CD14-positive monocyte (primary cell): ENCODE results near the gene SIK3. TPM values are rescaled to one million over a fixed set of nuclear protein-coding genes. Genes with fewer than 3 reads are reported as not detected.

Source experiments
- DNase-seq, 3 donors: peaks; one replicate each; pipeline ENCODE4 v3.0.0-alpha.2; 2011 to 2022
- H2AFZ ChIP-seq: 2 replicates; pipeline ENCODE4 v1.6.0; 2012; ENCODE audit warnings: mild to moderate bottlenecking, low read depth, low read length, inconsistent platforms; ENCODE audit not compliant: insufficient read depth, poor library complexity, severe bottlenecking
- H3K27ac ChIP-seq, 2 donors: 1 replicate in 1 of 2; 2 replicates in 1 of 2; pipeline ENCODE4 v1.5.1; 2012 to 2013; ENCODE audit warnings: low read length in 2 of 2, control low read depth in 1 of 2, inconsistent platforms in 1 of 2, low read depth in 1 of 2, mild to moderate bottlenecking in 1 of 2
- H3K27me3 ChIP-seq, 2 donors: one replicate each; pipeline versions ENCODE4 v1.6.0 to v1.6.1; 2011 to 2013; ENCODE audit warnings: low read length in 2 of 2; ENCODE audit not compliant: control insufficient read depth in 2 of 2, insufficient read depth in 2 of 2
- H3K36me3 ChIP-seq, 2 donors: replicated peaks in 1 of 2; 1 replicate in 1 of 2; 2 replicates in 1 of 2; pipeline versions ENCODE4 v1.5.1 to v1.6.1; 2012 to 2013; ENCODE audit warnings: low read length in 2 of 2, control low read depth in 1 of 2, inconsistent platforms in 1 of 2, mild to moderate bottlenecking in 1 of 2; ENCODE audit not compliant: insufficient read depth in 2 of 2, control insufficient read depth in 1 of 2
- H3K4me1 ChIP-seq, 2 donors: 1 replicate in 1 of 2; 2 replicates in 1 of 2; pipeline versions ENCODE4 v1.5.1 to v1.6.1; 2012 to 2013; ENCODE audit warnings: low read length in 2 of 2, control low read depth in 1 of 2, inconsistent platforms in 1 of 2, mild to moderate bottlenecking in 1 of 2, moderate library complexity in 1 of 2; ENCODE audit not compliant: insufficient read depth in 2 of 2, control insufficient read depth in 1 of 2
- H3K4me2 ChIP-seq: replicated peaks from 2 replicates; pipeline ENCODE3; 2012; ENCODE audit warnings: low read length, moderate library complexity, mild to moderate bottlenecking; ENCODE audit not compliant: poor library complexity, severe bottlenecking; ENCODE audit errors: extremely low read depth
- H3K4me3 ChIP-seq, 3 experiments: fragments of 200-600 bp in 1 of 3; sonication (generic) in 1 of 3; replicated peaks in 1 of 3; 1 replicate in 2 of 3; 2 replicates in 1 of 3; pipeline ENCODE4 v1.5.1; 2011 to 2013; ENCODE audit warnings: low read length in 3 of 3, mild to moderate bottlenecking in 3 of 3, control low read depth in 2 of 3, low read depth in 2 of 3, inconsistent platforms in 1 of 3, moderate library complexity in 1 of 3
- H3K79me2 ChIP-seq: 2 replicates; pipeline ENCODE4 v1.6.0; 2012; ENCODE audit warnings: mild to moderate bottlenecking, control low read depth, inconsistent platforms, low read length, moderate library complexity; ENCODE audit not compliant: insufficient read depth
- H3K9ac ChIP-seq: 2 replicates; pipeline ENCODE4 v1.6.0; 2017; ENCODE audit warnings: low read length, mild to moderate bottlenecking; ENCODE audit not compliant: insufficient read depth, poor library complexity, severe bottlenecking
- H3K9me3 ChIP-seq, 2 donors: replicated peaks in 1 of 2; 1 replicate in 1 of 2; 2 replicates in 1 of 2; pipeline versions ENCODE4 v1.5.1 to v1.6.1; 2012 to 2013; ENCODE audit warnings: low read length in 2 of 2, control low read depth in 1 of 2; ENCODE audit not compliant: control insufficient read depth in 1 of 2, insufficient read depth in 1 of 2
- H4K20me1 ChIP-seq: 2 replicates; pipeline ENCODE4 v1.6.0; 2012; ENCODE audit warnings: mild to moderate bottlenecking, low read length, control low read depth, moderate library complexity; ENCODE audit not compliant: insufficient read depth
- H3K27ac Mint-ChIP-seq, 7 donors: one replicate each; pipeline ENCODE4 v1.8.0; 2020; ENCODE audit warnings: mild to moderate bottlenecking in 7 of 7, mixed read lengths in 7 of 7, moderate library complexity in 6 of 7, inconsistent platforms in 2 of 7
- H3K27me3 Mint-ChIP-seq, 3 donors: one replicate each; pipeline ENCODE4 v1.8.0; 2021 to 2022; ENCODE audit warnings: low read depth in 3 of 3, mild to moderate bottlenecking in 3 of 3, mixed read lengths in 3 of 3, moderate library complexity in 3 of 3, inconsistent platforms in 1 of 3
- H3K36me3 Mint-ChIP-seq, 2 donors: one replicate each; pipeline ENCODE4 v1.8.0; 2020; ENCODE audit warnings: mixed read lengths in 2 of 2, inconsistent platforms in 1 of 2, mild to moderate bottlenecking in 1 of 2
- H3K4me1 Mint-ChIP-seq: one replicate; pipeline ENCODE4 v1.8.0; 2020; ENCODE audit warnings: mild to moderate bottlenecking, mixed read lengths
- H3K4me3 Mint-ChIP-seq, 2 donors: one replicate each; pipeline ENCODE4 v1.8.0; 2020; ENCODE audit warnings: mild to moderate bottlenecking in 2 of 2, mixed read lengths in 2 of 2, moderate library complexity in 1 of 2
- H3K9me3 Mint-ChIP-seq, 7 donors: one replicate each; pipeline ENCODE4 v1.8.0; 2020 to 2022; ENCODE audit warnings: mixed read lengths in 7 of 7, mild to moderate bottlenecking in 6 of 7, moderate library complexity in 6 of 7, inconsistent platforms in 2 of 7
- WGBS: methylation state at CpG from one replicate; pipeline ENCODE4 v1.1.5; 2013; ENCODE audit warnings: missing lambda C conversion rate; ENCODE audit not compliant: insufficient coverage; 5-methylcytosine and 5-hydroxymethylcytosine counted together
- intact Hi-C, 2 donors: fragments of 100-400 bp; cut with micrococcal nuclease; formaldehyde crosslinking; loops; one replicate each; pipeline versions ENCODE4 v1.15.0 to v1.15.1; 2023
- polyA plus RNA-seq, 3 donors: library from polyadenylated mRNA; depleted of rRNA in 1 of 3; unstranded in 2 of 3; stranded (reverse) in 1 of 3; fragments of 300-500 nt in 2 of 3; fragments of >200 nt in 1 of 3; fragmentation: Illumina TruSeq in 2 of 3; gene quantifications; 1 replicate in 2 of 3; 2 replicates in 1 of 3; pipeline ENCODE4 v1.2.3, GENCODE V29; 2012 to 2021
- TF ChIP-seq, protein P1 (sequence below): fragments of 200-600 bp; IDR thresholded peaks from one replicate; pipeline ENCODE4 v1.8.0; 2022; ENCODE audit warnings: antibody characterized with exemption, mild to moderate bottlenecking

SIK3 gene
- polyA plus RNA-seq, 3 donors = 18.3 to 142 (median 20.0) TPM

GRCh38 chr11:116825434-116825833 lies 272.8 kb downstream of the SIK3 start:
- Histone ChIP-seq H3K27ac (no peak overlapping the region), H3K27me3 (no peaks in the 10 kb centered on the region), H4K20me1 (no peaks in the 10 kb centered on the region), H3K4me3 (no peak overlapping the region), H3K36me3 (no peaks in the 10 kb centered on the region), H3K4me2 (no peak overlapping the region), H3K4me1 (no peaks in the 10 kb centered on the region), H3K9ac (no peak overlapping the region), H2AFZ (no peak overlapping the region), H3K79me2 (no peaks in the 10 kb centered on the region), H3K9me3 (no peaks in the 10 kb centered on the region)
- no peak overlapping the region for H3K4me3 Mint-ChIP-seq
- H3K27ac Mint-ChIP-seq = no peak overlapping the region
- H3K36me3 Mint-ChIP-seq = no peaks in the 10 kb centered on the region
- no peak for DNase-seq
- H3K4me1 Mint-ChIP-seq = no peaks in the 10 kb centered on the region
- H3K9me3 Mint-ChIP-seq = no peaks in the 10 kb centered on the region
- WGBS = 98% methylated on average over 5 of the region's 5 CpGs
- intact Hi-C loops = no loop called here
- no peaks in the 10 kb centered on the region for H3K27me3 Mint-ChIP-seq
- TF ChIP-seq, protein P1, sequence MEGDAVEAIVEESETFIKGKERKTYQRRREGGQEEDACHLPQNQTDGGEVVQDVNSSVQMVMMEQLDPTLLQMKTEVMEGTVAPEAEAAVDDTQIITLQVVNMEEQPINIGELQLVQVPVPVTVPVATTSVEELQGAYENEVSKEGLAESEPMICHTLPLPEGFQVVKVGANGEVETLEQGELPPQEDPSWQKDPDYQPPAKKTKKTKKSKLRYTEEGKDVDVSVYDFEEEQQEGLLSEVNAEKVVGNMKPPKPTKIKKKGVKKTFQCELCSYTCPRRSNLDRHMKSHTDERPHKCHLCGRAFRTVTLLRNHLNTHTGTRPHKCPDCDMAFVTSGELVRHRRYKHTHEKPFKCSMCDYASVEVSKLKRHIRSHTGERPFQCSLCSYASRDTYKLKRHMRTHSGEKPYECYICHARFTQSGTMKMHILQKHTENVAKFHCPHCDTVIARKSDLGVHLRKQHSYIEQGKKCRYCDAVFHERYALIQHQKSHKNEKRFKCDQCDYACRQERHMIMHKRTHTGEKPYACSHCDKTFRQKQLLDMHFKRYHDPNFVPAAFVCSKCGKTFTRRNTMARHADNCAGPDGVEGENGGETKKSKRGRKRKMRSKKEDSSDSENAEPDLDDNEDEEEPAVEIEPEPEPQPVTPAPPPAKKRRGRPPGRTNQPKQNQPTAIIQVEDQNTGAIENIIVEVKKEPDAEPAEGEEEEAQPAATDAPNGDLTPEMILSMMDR = no peak

GRCh38 chr11:116823031-116823843 lies 275.0 kb downstream of the SIK3 start, which contains the start of gene APOA4:
APOA4 (minus strand) TSS chr11:116823304; CDS start chr11:116823191, 113 bp downstream.
- TF ChIP-seq, protein P1 = no peak

More at GRCh38 chr11:116823031-116823843, 275.0 kb downstream of the SIK3 start, which contains the start of gene APOA4:
- Mint-ChIP-seq H3K4me3 (no peak within 1 kb of the TSS), H3K27ac (peak within 1 kb of the TSS in 1 of 7 donors; percentile 5), H3K9me3 (no peaks in the 10 kb centered on the region), H3K36me3 (no peaks in the 10 kb centered on the region), H3K27me3 (peaks cover 0 to 2% (median 0%) of the 10 kb centered on the region in 3 donors), H3K4me1 (no peaks in the 10 kb centered on the region)
- Histone ChIP-seq H3K9ac (no peak within 1 kb of the TSS), H3K4me1 (no peaks in the 10 kb centered on the region), H3K27me3 (no peaks in the 10 kb centered on the region), H3K4me2 (no peak within 1 kb of the TSS), H2AFZ (no peak within 1 kb of the TSS), H3K27ac (no peak within 1 kb of the TSS), H3K4me3 (no peak within 1 kb of the TSS), H3K36me3 (no peaks in the 10 kb centered on the region), H4K20me1 (no peaks in the 10 kb centered on the region), H3K79me2 (no peaks in the 10 kb centered on the region), H3K9me3 (no peaks in the 10 kb centered on the region)
- DNase-seq = no peak
- WGBS = 100% methylated on average over 4 of the region's 16 CpGs
- intact Hi-C loops = no loop called here
